H1 (cell line): Measurements from ENCODE around the gene MBD5. TPM values are rescaled to one million over a fixed set of nuclear protein-coding genes. Genes with fewer than 3 reads are reported as not detected.

ENCODE experiments used
- CTCF ChIA-PET: fragments of 300-600 bp; sonication (Branson Sonifier 250); formaldehyde crosslinking; loops from one replicate; lab custom pipeline; 2021; ENCODE audit not compliant: partially characterized antibody; lab: Charles Lee
- POLR2A ChIA-PET: fragments of 300-600 bp; sonication (Branson Sonifier 250); formaldehyde crosslinking; loops from one replicate; lab custom pipeline; 2021; ENCODE audit warnings: inconsistent platforms; ENCODE audit not compliant: partially characterized antibody; lab: Charles Lee
- DNase-seq, 2 experiments: peaks; one replicate each; pipeline versions ENCODE4 v3.0.0 to v3.0.0-alpha.2; 2010 to 2022; ENCODE audit warnings: low spot score in 2 of 2, low read depth in 1 of 2, mixed read lengths in 1 of 2
- FAIRE-seq: peaks from 2 replicates; lab custom pipeline; 2011; peaks lifted over from hg19 to GRCh38; lab: Jason Lieb, UNC
- H2AFZ ChIP-seq: 2 replicates; pipeline ENCODE4 v1.8.1; 2012; ENCODE audit warnings: low read length, inconsistent platforms
- H2AK5ac ChIP-seq: 2 replicates; pipeline ENCODE4 v1.6.1; 2013; ENCODE audit warnings: low read depth, low read length
- H2BK120ac ChIP-seq: replicated peaks from 2 replicates; pipeline ENCODE3; 2013; ENCODE audit warnings: low read depth, low read length, inconsistent platforms
- H2BK12ac ChIP-seq: 2 replicates; pipeline ENCODE4 v1.6.1; 2013; ENCODE audit warnings: low read depth, low read length
- H2BK15ac ChIP-seq: 2 replicates; pipeline ENCODE4 v1.6.1; 2013; ENCODE audit warnings: low read length
- H2BK20ac ChIP-seq: 2 replicates; pipeline ENCODE4 v1.6.1; 2013; ENCODE audit warnings: low read length
- H2BK5ac ChIP-seq: 2 replicates; pipeline ENCODE4 v1.6.1; 2013; ENCODE audit warnings: low read depth, low read length
- H3K14ac ChIP-seq: 2 replicates; pipeline ENCODE4 v1.6.1; 2013; ENCODE audit warnings: inconsistent platforms; ENCODE audit not compliant: insufficient read length
- H3K18ac ChIP-seq: 2 replicates; pipeline ENCODE4 v1.6.1; 2013; ENCODE audit warnings: low read length; ENCODE audit errors: extremely low read depth
- H3K23ac ChIP-seq: 2 replicates; pipeline ENCODE4 v1.6.1; 2013; ENCODE audit warnings: inconsistent platforms; ENCODE audit not compliant: insufficient read length
- H3K23me2 ChIP-seq: 2 replicates; pipeline ENCODE4 v1.6.1; 2013; ENCODE audit warnings: low read depth, low read length
- H3K27ac ChIP-seq: 2 replicates; pipeline ENCODE4 v1.6.1; 2011; ENCODE audit warnings: low read depth, low read length, inconsistent platforms
- H3K27me3 ChIP-seq, 4 experiments: replicated peaks in 1 of 4; 1 replicate in 1 of 4; 2 replicates in 3 of 4; pipeline versions ENCODE4 v1.6.1 to v1.8.1; 2011 to 2013; ENCODE audit warnings: low read length in 3 of 4, mild to moderate bottlenecking in 3 of 4, inconsistent platforms in 2 of 4, mixed read lengths in 2 of 4, moderate library complexity in 1 of 4; ENCODE audit not compliant: control insufficient read depth in 3 of 4, insufficient read depth in 3 of 4; ENCODE audit errors: extremely low read depth in 1 of 4
- H3K36me3 ChIP-seq, 4 experiments: 2 replicates each; pipeline versions ENCODE4 v1.6.1 to v1.8.1; 2011 to 2013; ENCODE audit warnings: mild to moderate bottlenecking in 4 of 4, low read length in 3 of 4, moderate library complexity in 2 of 4, control low read depth in 1 of 4, inconsistent platforms in 1 of 4; ENCODE audit not compliant: insufficient read depth in 4 of 4, control insufficient read depth in 2 of 4
- H3K4ac ChIP-seq: replicated peaks from 2 replicates; pipeline ENCODE3; 2013; ENCODE audit warnings: low read length, low read depth, mixed read lengths, inconsistent platforms; ENCODE audit not compliant: insufficient read length
- H3K4me1 ChIP-seq, 4 experiments: replicated peaks in 1 of 4; 1 replicate in 1 of 4; 2 replicates in 3 of 4; pipeline versions ENCODE4 v1.6.1 to v1.8.1; 2011 to 2013; ENCODE audit warnings: low read length in 3 of 4, inconsistent platforms in 2 of 4, mixed read lengths in 1 of 4; ENCODE audit not compliant: insufficient read depth in 4 of 4, control insufficient read depth in 3 of 4
- H3K4me2 ChIP-seq, 2 experiments: 2 replicates each; pipeline versions ENCODE4 v1.6.1 to v1.8.1; 2011 to 2013; ENCODE audit warnings: low read depth in 2 of 2, low read length in 2 of 2, control low read depth in 1 of 2, inconsistent platforms in 1 of 2, mild to moderate bottlenecking in 1 of 2; ENCODE audit not compliant: insufficient read depth in 1 of 2
- H3K4me3 ChIP-seq, 4 experiments: fragments of 200-600, 300-600 bp in 1 of 4; sonication (generic), shearing (Covaris generic), sonication (Bioruptor Twin) in 1 of 4; 2 replicates each; pipeline versions ENCODE4 v1.5.1 to v1.8.1; 2011 to 2016; ENCODE audit warnings: low read length in 4 of 4, low read depth in 3 of 4, control low read depth in 2 of 4, inconsistent platforms in 2 of 4, mild to moderate bottlenecking in 2 of 4, mixed read lengths in 1 of 4, moderate library complexity in 1 of 4; ENCODE audit not compliant: insufficient read depth in 2 of 4; ENCODE audit errors: extremely low read depth in 1 of 4
- H3K56ac ChIP-seq: replicated peaks from 2 replicates; pipeline ENCODE3; 2013; ENCODE audit warnings: low read depth, mild to moderate bottlenecking, mixed read lengths, low read length, inconsistent platforms; ENCODE audit not compliant: insufficient read length
- H3K79me1 ChIP-seq: 2 replicates; pipeline ENCODE4 v1.6.1; 2013; ENCODE audit warnings: low read depth, low read length, control low read depth
- H3K79me2 ChIP-seq, 2 experiments: 2 replicates each; pipeline versions ENCODE4 v1.6.1 to v1.8.1; 2012 to 2013; ENCODE audit warnings: low read length in 2 of 2, mild to moderate bottlenecking in 2 of 2, inconsistent platforms in 1 of 2; ENCODE audit not compliant: insufficient read depth in 2 of 2, control insufficient read depth in 1 of 2
- H3K9ac ChIP-seq, 4 experiments: replicated peaks in 1 of 4; 1 replicate in 1 of 4; 2 replicates in 3 of 4; pipeline versions ENCODE4 v1.6.1 to v1.8.1; 2011 to 2013; ENCODE audit warnings: low read depth in 3 of 4, low read length in 3 of 4, control low read depth in 2 of 4, mild to moderate bottlenecking in 2 of 4, moderate library complexity in 2 of 4, inconsistent platforms in 1 of 4; ENCODE audit errors: extremely low read depth in 1 of 4
- H3K9me3 ChIP-seq, 2 experiments: 2 replicates each; pipeline versions ENCODE4 v1.6.1 to v1.8.1; 2012 to 2013; ENCODE audit warnings: mild to moderate bottlenecking in 2 of 2, moderate library complexity in 2 of 2, control low read depth in 1 of 2, inconsistent platforms in 1 of 2, low read depth in 1 of 2, low read length in 1 of 2, mixed read lengths in 1 of 2; ENCODE audit not compliant: insufficient read depth in 2 of 2
- H4K20me1 ChIP-seq, 2 experiments: replicated peaks in 1 of 2; 2 replicates each; pipeline versions ENCODE3 to v1.8.1; 2011 to 2013; ENCODE audit warnings: inconsistent platforms in 2 of 2, low read length in 2 of 2, mild to moderate bottlenecking in 1 of 2; ENCODE audit not compliant: insufficient read depth in 2 of 2, control insufficient read depth in 1 of 2
- H4K5ac ChIP-seq: 2 replicates; pipeline ENCODE4 v1.6.1; 2013; ENCODE audit warnings: low read length, low read depth, mixed read lengths, inconsistent platforms; ENCODE audit not compliant: insufficient read length
- H4K8ac ChIP-seq: 2 replicates; pipeline ENCODE4 v1.8.0; 2013; ENCODE audit warnings: mild to moderate bottlenecking, moderate library complexity, low read length, inconsistent platforms; ENCODE audit not compliant: insufficient read depth; ENCODE audit errors: extremely low read depth
- H4K91ac ChIP-seq: replicated peaks from 2 replicates; pipeline ENCODE3; 2013; ENCODE audit warnings: low read length, mixed read lengths, inconsistent platforms; ENCODE audit not compliant: insufficient read length
- CBX5 ChIP-seq: fragments of 300-800, 300-1000 bp; sonication (generic); IDR thresholded peaks from 2 replicates; pipeline ENCODE4 v1.7.1; 2016; ENCODE audit warnings: antibody characterized with exemption, low read length, low read depth
- EGR1 ChIP-seq: IDR thresholded peaks from 2 replicates; pipeline ENCODE4 v1.6.1; 2011; ENCODE audit warnings: low read depth, low read length, borderline replicate concordance
- GABPA ChIP-seq: IDR thresholded peaks from 2 replicates; pipeline ENCODE4 v1.6.1; 2011; ENCODE audit warnings: mild to moderate bottlenecking, low read length, moderate library complexity, borderline replicate concordance; ENCODE audit not compliant: insufficient read depth
- KDM4A ChIP-seq: IDR thresholded peaks from one replicate; pipeline ENCODE4 v1.7.1; 2012; ENCODE audit warnings: low read depth, mild to moderate bottlenecking, moderate library complexity, low read length, inconsistent platforms; ENCODE audit not compliant: severe bottlenecking
- KDM5A ChIP-seq: fragments of 200-600 bp; IDR thresholded peaks from 2 replicates; pipeline ENCODE4 v1.7.1; 2012; ENCODE audit warnings: mild to moderate bottlenecking, low read length, inconsistent platforms, mixed read lengths
- MAFK ChIP-seq: IDR thresholded peaks from 2 replicates; pipeline ENCODE4 v1.6.1; 2012; ENCODE audit warnings: low read depth, mild to moderate bottlenecking, improper control_type of control experiment, low read length
- POLR2AphosphoS5 ChIP-seq: IDR thresholded peaks from 2 replicates; pipeline ENCODE4 v1.6.1; 2011; ENCODE audit warnings: low read depth, low read length
- RNF2 ChIP-seq: fragments of 200-900, 300-1000 bp; sonication (generic); IDR thresholded peaks from 2 replicates; pipeline ENCODE4 v1.7.1; 2016; ENCODE audit warnings: borderline replicate concordance, low read depth, mild to moderate bottlenecking, antibody characterized with exemption, low read length; ENCODE audit not compliant: poor library complexity, severe bottlenecking; ENCODE audit errors: missing control alignments
- SP2 ChIP-seq: IDR thresholded peaks from 2 replicates; pipeline ENCODE4 v1.6.1; 2012; ENCODE audit warnings: mild to moderate bottlenecking, low read length, inconsistent platforms
- SRF ChIP-seq: IDR thresholded peaks from 2 replicates; pipeline ENCODE4 v1.6.1; 2011; ENCODE audit warnings: mild to moderate bottlenecking, low read depth, low read length, moderate library complexity
- ZNF274 ChIP-seq: IDR thresholded peaks from 2 replicates; pipeline ENCODE4 v1.7.0; 2012; ENCODE audit warnings: low read length, borderline replicate concordance; ENCODE audit errors: extremely low read depth
- WGBS, 2 experiments: shearing (Covaris generic) in 1 of 2; methylation state at CpG; one replicate each; pipeline versions ENCODE4 v1.1.6 to v1.1.7; 2013 to 2015; ENCODE audit warnings: low lambda C conversion rate in 2 of 2, mixed read lengths in 2 of 2, inconsistent platforms in 1 of 2, low coverage in 1 of 2, missing lambda C conversion rate in 1 of 2; ENCODE audit not compliant: insufficient replicate concordance in 2 of 2, insufficient coverage in 1 of 2, insufficient read length in 1 of 2; ENCODE audit errors: extremely low coverage in 1 of 2, missing lambda C conversion rate in 1 of 2; 5-methylcytosine and 5-hydroxymethylcytosine counted together
- polyA plus RNA-seq, 7 experiments: library from polyadenylated mRNA; depleted of rRNA in 3 of 7; stranded (reverse) in 5 of 7; unstranded in 2 of 7; fragments of >200 nt in 5 of 7; fragments of 200-250 nt in 2 of 7; gene quantifications; 1 replicate in 5 of 7; 2 replicates in 1 of 7; 4 replicates in 1 of 7; pipeline versions ENCODE4 v1.2.1 to v1.2.3, GENCODE V29; 2011 to 2013; ENCODE audit warnings: missing spikeins in 2 of 7, mixed read lengths in 2 of 7
- total RNA-seq: library from RNA; stranded (reverse); fragmentation: NEBNext Ultra II Directional; extraction: Animal tissue kit (Norgen Biotek cat#: 25700); gene quantifications from 2 replicates; pipeline ENCODE4 v1.2.1, GENCODE V29; 2021
- TF ChIP-seq, protein P1 (sequence below): IDR thresholded peaks from 2 replicates; pipeline ENCODE4 v1.6.1; 2011; ENCODE audit warnings: low read length, improper control_type of control experiment

MBD5 gene
- total and polyA plus RNA-seq, 2 of the 8 experiments (the other 6 are each of a cell fraction or from before 2014, with no cell fraction given): 9.7 to 29.4 TPM

DNA sequence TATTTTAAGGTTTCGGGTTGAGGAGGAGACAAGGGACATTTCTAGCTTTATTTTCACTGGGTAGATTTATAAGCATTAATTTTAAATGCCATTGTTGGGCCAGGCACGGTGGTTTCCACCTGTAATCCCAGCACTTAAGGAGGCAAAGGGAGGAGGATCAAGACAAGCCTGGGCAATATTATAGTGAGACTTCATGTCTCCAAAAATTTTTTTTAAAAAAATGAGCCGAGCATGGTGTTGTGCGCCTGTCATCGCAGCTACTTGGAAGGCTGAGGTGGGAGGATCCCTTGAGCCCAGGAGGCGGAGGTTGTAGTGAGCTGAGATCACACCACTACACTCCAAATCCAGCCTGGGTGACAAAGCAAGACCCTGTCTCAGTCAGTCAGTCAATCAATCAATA lies 45.0 kb downstream of the MBD5 start:
- no peak overlapping the region for H3K23ac ChIP-seq
- H2BK12ac ChIP-seq: no peak overlapping the region
- no peak overlapping the region for H3K9ac ChIP-seq
- H3K27ac ChIP-seq: no peak overlapping the region
- no peaks in the 10 kb centered on the region; a peak in 1 of 7 replicates for H3K4me1 ChIP-seq
- H4K8ac ChIP-seq: no peak overlapping the region
- ChIA-PET CTCF (interaction anchor here (0.6 to 2.6 kb wide), 4 partner anchors 46 to 443 kb away, joined by 3 to 11 read pairs (median 4); partner anchors contain the start of gene ORC4), POLR2A (no interaction called here)
- H2BK20ac ChIP-seq: no peak overlapping the region
- FAIRE-seq (no peak), DNase-seq (no peak)
- no peak overlapping the region for H2BK120ac ChIP-seq
- H3K18ac ChIP-seq: no peak overlapping the region
- no peaks in the 10 kb centered on the region for H3K9me3 ChIP-seq
- H3K79me2 ChIP-seq: no peaks in the 10 kb centered on the region
- no peaks in the 10 kb centered on the region for H3K27me3 ChIP-seq
- H2AFZ ChIP-seq: no peak overlapping the region
- TF ChIP-seq KDM5A (no peak), SRF (no peak), ZNF274 (no peak), EGR1 (no peak), RNF2 (no peak), GABPA (no peak), SP2 (no peak), POLR2AphosphoS5 (no peak), KDM4A (no peak), CBX5 (no peak), MAFK (no peak)
- TF ChIP-seq, protein P1, sequence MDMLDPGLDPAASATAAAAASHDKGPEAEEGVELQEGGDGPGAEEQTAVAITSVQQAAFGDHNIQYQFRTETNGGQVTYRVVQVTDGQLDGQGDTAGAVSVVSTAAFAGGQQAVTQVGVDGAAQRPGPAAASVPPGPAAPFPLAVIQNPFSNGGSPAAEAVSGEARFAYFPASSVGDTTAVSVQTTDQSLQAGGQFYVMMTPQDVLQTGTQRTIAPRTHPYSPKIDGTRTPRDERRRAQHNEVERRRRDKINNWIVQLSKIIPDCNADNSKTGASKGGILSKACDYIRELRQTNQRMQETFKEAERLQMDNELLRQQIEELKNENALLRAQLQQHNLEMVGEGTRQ: no peak
- H3K79me1 ChIP-seq: no peaks in the 10 kb centered on the region
- 93% methylated on average over 6 of the region's 6 CpGs; no CpG with 5 or more reads in 1 of the 2 experiments for WGBS, 2 experiments
- H4K5ac ChIP-seq: no peak overlapping the region
- no peak overlapping the region for H3K4me3 ChIP-seq
- peaks cover 0 to 2% of the 10 kb centered on the region in 2 experiments for H4K20me1 ChIP-seq
- no peak overlapping the region for H2BK5ac ChIP-seq
- H3K4me2 ChIP-seq: no peak overlapping the region
- H3K4ac ChIP-seq: no peak overlapping the region
- no peak overlapping the region for H3K14ac ChIP-seq
- no peak overlapping the region for H4K91ac ChIP-seq
- no peak overlapping the region for H2BK15ac ChIP-seq
- no peaks in the 10 kb centered on the region for H3K23me2 ChIP-seq
- no peak overlapping the region for H3K56ac ChIP-seq
- no peak overlapping the region for H2AK5ac ChIP-seq
- H3K36me3 ChIP-seq: no peaks in the 10 kb centered on the region
